Activated B cell treated with CpG ODN at 0.5 μM for 24 hours (primary cell): ENCODE measurements around the gene PLAC1. TPM values are rescaled to one million over a fixed set of nuclear protein-coding genes. Genes with fewer than 3 reads are reported as not detected.

ENCODE experiments used
- ATAC-seq: fragments of 200-7000 bp; cut with Tn5 transposase; one replicate; pipeline ENCODE4 v1.10.0; 2021; ENCODE audit warnings: low read depth, mild to moderate bottlenecking, moderate library complexity
- CTCF ChIA-PET: fragments of 350-600 bp; sonication (Branson Sonifier 250); formaldehyde crosslinking; loops from one replicate; lab custom pipeline; 2021; ENCODE audit warnings: antibody characterized with exemption; lab: Charles Lee
- POLR2A ChIA-PET: fragments of 350-600 bp; sonication (Branson Sonifier 250); formaldehyde crosslinking; loops from one replicate; lab custom pipeline; 2021; ENCODE audit warnings: antibody characterized with exemption; lab: Charles Lee
- DNase-seq: peaks from one replicate; pipeline ENCODE4 v3.0.0; 2022
- H3K27ac Mint-ChIP-seq: one replicate; pipeline ENCODE4 v1.8.0; 2020; ENCODE audit warnings: mixed read lengths
- H3K27me3 Mint-ChIP-seq: one replicate; pipeline ENCODE4 v1.8.0; 2021; ENCODE audit warnings: mixed read lengths
- H3K36me3 Mint-ChIP-seq: one replicate; pipeline ENCODE4 v1.8.0; 2021; ENCODE audit warnings: low read depth, mixed read lengths
- H3K4me1 Mint-ChIP-seq: one replicate; pipeline ENCODE4 v1.8.0; 2021; ENCODE audit warnings: mixed read lengths
- H3K4me3 Mint-ChIP-seq: one replicate; pipeline ENCODE4 v1.8.0; 2020; ENCODE audit warnings: mild to moderate bottlenecking, mixed read lengths
- H3K9me3 Mint-ChIP-seq: one replicate; pipeline ENCODE4 v1.8.0; 2020; ENCODE audit warnings: mixed read lengths
- intact Hi-C: fragments of 100-400 bp; cut with micrococcal nuclease; formaldehyde crosslinking; loops from one replicate; pipeline ENCODE4 v1.15.1; 2024
- total RNA-seq: library from RNA; stranded (reverse); gene quantifications from 2 replicates; pipeline ENCODE4 v1.2.3, GENCODE V29; 2022
- TF ChIP-seq, protein P1 (sequence below): fragments of 200-600 bp; IDR thresholded peaks from one replicate; pipeline ENCODE4 v1.8.0; 2022; ENCODE audit warnings: antibody characterized with exemption, mild to moderate bottlenecking

The PLAC1 gene
- total RNA-seq, 1 donor from 2014 or later, result not detected

DNA sequence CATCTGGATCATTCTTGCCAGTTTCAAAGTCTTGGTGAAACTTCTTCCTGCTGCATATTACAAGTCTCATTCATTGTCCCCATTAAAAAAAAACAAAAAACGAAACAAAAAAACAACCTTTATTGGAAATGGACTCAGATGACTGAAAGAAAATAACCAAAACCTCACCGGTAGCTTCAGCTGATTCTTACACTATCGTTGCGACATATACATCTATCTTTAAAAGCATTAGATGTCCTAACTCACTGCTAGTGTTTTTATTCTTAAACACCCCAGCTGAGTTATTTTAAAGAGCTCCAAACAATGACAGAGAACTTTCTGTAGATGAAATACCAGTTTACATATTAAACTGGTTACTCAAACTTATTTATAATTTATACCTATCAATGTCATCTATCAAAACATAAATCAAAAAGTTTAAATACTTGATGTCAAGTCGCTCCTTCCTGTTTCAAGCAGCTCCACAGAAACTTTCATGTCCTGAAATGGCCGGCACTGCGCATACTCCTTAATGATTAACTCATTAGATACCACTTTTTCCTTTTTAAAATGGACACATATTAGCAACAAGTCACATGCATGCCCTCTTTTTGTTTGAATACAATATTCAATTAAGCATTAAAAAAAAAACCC is 111.1 kb downstream of the PLAC1 start:
- ChIA-PET POLR2A (no interaction called here), CTCF (no interaction called here)
- Mint-ChIP-seq H3K36me3 (no peaks in the 10 kb centered on the region), H3K27me3 (peaks cover 42% of the 10 kb centered on the region), H3K4me1 (peaks cover 29% of the 10 kb centered on the region), H3K9me3 (no peaks in the 10 kb centered on the region), H3K4me3 (no peak overlapping the region), H3K27ac (no peak overlapping the region)
- TF ChIP-seq, protein P1, sequence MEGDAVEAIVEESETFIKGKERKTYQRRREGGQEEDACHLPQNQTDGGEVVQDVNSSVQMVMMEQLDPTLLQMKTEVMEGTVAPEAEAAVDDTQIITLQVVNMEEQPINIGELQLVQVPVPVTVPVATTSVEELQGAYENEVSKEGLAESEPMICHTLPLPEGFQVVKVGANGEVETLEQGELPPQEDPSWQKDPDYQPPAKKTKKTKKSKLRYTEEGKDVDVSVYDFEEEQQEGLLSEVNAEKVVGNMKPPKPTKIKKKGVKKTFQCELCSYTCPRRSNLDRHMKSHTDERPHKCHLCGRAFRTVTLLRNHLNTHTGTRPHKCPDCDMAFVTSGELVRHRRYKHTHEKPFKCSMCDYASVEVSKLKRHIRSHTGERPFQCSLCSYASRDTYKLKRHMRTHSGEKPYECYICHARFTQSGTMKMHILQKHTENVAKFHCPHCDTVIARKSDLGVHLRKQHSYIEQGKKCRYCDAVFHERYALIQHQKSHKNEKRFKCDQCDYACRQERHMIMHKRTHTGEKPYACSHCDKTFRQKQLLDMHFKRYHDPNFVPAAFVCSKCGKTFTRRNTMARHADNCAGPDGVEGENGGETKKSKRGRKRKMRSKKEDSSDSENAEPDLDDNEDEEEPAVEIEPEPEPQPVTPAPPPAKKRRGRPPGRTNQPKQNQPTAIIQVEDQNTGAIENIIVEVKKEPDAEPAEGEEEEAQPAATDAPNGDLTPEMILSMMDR, result no peak
- intact Hi-C loops, result no loop called here
- ATAC-seq (no peak), DNase-seq (no peak)

DNA sequence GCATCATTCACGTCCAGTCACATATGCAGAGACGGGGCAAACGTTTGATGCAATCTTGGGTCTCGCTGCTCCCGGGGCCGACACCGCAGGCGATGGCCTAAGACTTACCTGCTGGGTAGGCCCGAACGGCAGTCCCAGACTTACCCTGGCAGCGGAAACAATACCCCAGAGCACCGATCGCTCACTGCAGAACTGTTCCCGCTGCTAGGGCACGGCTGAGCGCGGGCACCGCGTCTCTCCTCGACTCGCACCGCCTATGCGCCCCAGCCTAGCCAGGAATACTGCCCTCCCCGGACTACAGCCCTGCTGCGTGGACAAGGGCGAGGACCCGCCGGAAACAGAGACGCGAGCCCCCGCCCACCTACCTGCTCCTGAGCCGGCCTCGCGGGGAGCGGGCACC is 112.1 kb downstream of the PLAC1 start:
- CTCF ChIA-PET, result no interaction called here
- H3K9me3 Mint-ChIP-seq, result no peaks in the 10 kb centered on the region
- intact Hi-C loops, result no loop called here
- H3K27ac Mint-ChIP-seq, result no peak overlapping the region
- peaks cover 29% of the 10 kb centered on the region for H3K4me1 Mint-ChIP-seq
- peaks cover 40% of the 10 kb centered on the region for H3K27me3 Mint-ChIP-seq
- POLR2A ChIA-PET, result no interaction called here
- no peak for ATAC-seq
- no peak overlapping the region for H3K4me3 Mint-ChIP-seq
- no peaks in the 10 kb centered on the region for H3K36me3 Mint-ChIP-seq
- DNase-seq, result no peak
- TF ChIP-seq, protein P1, result no peak

DNA sequence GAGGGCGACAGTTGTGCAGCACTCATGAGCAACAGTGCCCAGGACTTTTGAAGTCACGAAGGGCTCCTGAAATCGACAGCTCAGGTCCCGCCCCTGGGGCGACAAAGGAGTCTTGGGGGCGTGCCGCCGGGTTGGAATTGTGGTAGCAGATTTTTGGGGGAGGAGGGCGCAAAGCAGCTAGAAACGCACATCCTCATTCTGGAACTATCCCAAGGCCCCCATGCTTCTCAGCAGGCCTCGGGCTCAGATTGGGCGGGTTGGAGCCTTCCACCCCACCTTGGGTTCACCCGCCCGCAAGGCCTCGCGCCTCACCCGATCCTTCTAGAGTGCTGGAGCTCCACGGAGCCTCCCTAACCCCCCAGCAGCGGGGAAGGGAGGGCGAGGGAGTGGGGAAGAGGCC is 112.8 kb downstream of the PLAC1 start:
- TF ChIP-seq, protein P1, result no peak
- Mint-ChIP-seq H3K9me3 (no peaks in the 10 kb centered on the region), H3K4me1 (peaks cover 28% of the 10 kb centered on the region), H3K27ac (no peak overlapping the region), H3K27me3 (peaks cover 39% of the 10 kb centered on the region), H3K36me3 (no peaks in the 10 kb centered on the region), H3K4me3 (no peak overlapping the region)
- DNase-seq (no peak), ATAC-seq (no peak)
- CTCF ChIA-PET, result no interaction called here
- intact Hi-C loops, result no loop called here
- POLR2A ChIA-PET, result no interaction called here

DNA sequence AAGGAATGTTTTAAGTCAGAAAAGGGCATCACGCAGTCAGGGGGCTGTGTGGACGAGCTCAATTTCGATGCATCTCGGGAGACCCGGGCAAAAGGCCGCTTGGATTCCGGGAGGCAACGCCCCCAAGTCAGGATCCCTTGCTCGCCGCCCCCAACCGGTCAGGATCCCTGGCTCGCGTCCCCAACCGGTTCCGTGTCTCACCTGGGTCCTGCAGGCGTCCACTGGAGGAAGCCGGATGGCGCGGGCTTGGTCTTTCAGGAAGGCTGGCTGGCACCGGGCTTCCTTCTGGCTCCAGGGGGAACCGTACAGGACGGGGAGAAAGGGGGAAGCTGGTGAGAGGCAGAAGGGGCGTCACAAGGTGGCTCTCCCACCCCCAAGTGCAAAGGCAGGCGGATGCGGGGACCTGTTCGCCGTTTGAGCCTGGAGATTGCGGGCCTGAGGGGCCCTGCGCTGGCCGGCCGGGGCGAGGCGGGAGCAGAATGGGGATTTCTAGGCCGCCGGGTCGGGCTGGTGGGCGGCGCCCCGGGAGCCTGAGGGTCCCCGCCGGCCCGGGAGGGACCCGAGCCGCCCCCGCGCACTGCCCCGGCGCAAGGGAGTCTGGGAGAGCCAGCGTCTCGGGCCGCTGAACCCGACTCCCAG is 113.6 kb downstream of the PLAC1 start:
- Mint-ChIP-seq H3K27ac (no peak overlapping the region), H3K4me1 (peaks cover 20% of the 10 kb centered on the region), H3K4me3 (no peak overlapping the region), H3K36me3 (no peaks in the 10 kb centered on the region), H3K9me3 (no peaks in the 10 kb centered on the region), H3K27me3 (peaks cover 30% of the 10 kb centered on the region)
- DNase-seq, result no peak
- POLR2A ChIA-PET, result interaction anchor here (0.7 kb wide), 1 partner anchor 9 kb away, joined by 3 read pairs; no protein-coding TSS in a partner anchor
- TF ChIP-seq, protein P1, result no peak
- no peak for ATAC-seq
- CTCF ChIA-PET, result no interaction called here
- intact Hi-C loops, result no loop called here

DNA sequence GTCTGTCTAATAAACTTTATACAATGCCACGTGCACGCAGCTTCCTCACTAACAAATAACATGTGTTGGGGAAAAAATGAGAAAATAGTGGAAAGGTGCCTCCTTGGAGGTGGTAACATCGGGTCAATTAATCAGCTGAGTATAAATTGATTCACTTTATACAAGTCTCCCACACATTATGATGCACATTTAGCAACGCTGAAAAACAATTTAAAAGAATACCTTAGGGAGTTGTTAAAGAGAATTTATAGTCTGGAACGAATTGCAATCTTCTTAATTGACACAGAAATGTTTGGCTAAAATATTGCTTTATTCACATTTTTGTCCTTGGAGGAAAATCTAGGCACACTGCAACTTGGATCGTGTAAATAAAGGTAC is 114.1 kb downstream of the PLAC1 start:
- H3K27ac Mint-ChIP-seq, result no peak overlapping the region
- TF ChIP-seq, protein P1, result no peak
- POLR2A ChIA-PET, result no interaction called here
- H3K4me1 Mint-ChIP-seq, result peaks cover 17% of the 10 kb centered on the region
- H3K4me3 Mint-ChIP-seq, result no peak overlapping the region
- H3K27me3 Mint-ChIP-seq, result peaks cover 28% of the 10 kb centered on the region
- H3K36me3 Mint-ChIP-seq, result no peaks in the 10 kb centered on the region
- no peak for DNase-seq
- intact Hi-C loops, result no loop called here
- CTCF ChIA-PET, result no interaction called here
- H3K9me3 Mint-ChIP-seq, result no peaks in the 10 kb centered on the region
- ATAC-seq, result no peak
